ENCODE data around the gene NUDT5. TPM values are rescaled to one million over a fixed set of nuclear protein-coding genes. Genes with fewer than 3 reads are reported as not detected.

The NUDT5 gene
- polyA plus RNA-seq, 1 of the 3 experiments (the other 2 are of a cell fraction): 61.2 TPM

DNA sequence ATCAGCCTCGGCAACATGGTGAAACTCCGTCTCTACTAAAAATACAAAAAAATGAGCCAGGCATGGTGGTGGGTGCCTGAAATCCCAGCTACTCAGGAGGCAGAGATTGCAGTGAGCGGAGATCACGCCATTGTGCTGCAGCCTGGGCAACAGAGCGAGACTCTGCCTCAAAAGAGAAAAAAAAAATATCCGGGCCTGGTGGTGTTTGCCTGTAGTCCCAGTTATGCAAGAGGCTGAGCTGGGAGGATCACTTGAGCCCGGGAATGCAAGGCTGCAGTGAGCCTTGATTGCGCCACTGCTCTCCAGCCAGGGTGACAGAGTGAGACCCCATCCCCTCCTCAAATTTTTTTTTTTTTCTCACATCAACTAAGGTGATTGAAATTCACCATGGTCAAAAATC, 43.1 kb upstream of the NUDT5 start:
- H3K36me3 ChIP-seq (replicated peaks in 1 of 2; ENCODE audit: control insufficient read depth in 1 of 2, insufficient read depth in 2 of 2, low read length in 1 of 2): peaks cover 54 to 61% of the 10 kb centered on the region in 2 experiments
- no peak overlapping the region for H3K27ac ChIP-seq (ENCODE audit: low read depth in 2 of 2, low read length in 1 of 2)
- no peak for DNase-seq
- H2AFZ ChIP-seq (ENCODE audit: low read depth): no peak overlapping the region
- H3K79me2 ChIP-seq (ENCODE audit: insufficient read depth): peaks cover 4% of the 10 kb centered on the region; the same call in 1 of the 2 replicates
- no peaks in the 10 kb centered on the region for H3K27me3 ChIP-seq (ENCODE audit: insufficient read depth)
- 82% methylated on average over 8 of the region's 8 CpGs for WGBS (ENCODE audit: low lambda C conversion rate)
- no peak overlapping the region for H3K4me2 ChIP-seq
- POLR2A ChIA-PET: no interaction called here
- no peaks in the 10 kb centered on the region for H3F3A ChIP-seq (replicated peaks; ENCODE audit: insufficient read depth)
- no peaks in the 10 kb centered on the region for H3K9me2 ChIP-seq
- no peak overlapping the region for H3K9ac ChIP-seq
- peaks cover 0 to 6% of the 10 kb centered on the region in 2 experiments; a peak in 1 of 4 replicates for H3K4me1 ChIP-seq (ENCODE audit: control insufficient read depth in 1 of 2, insufficient read depth in 2 of 2, low read depth in 1 of 2, low read length in 1 of 2)
- H3K9me3 ChIP-seq: no peaks in the 10 kb centered on the region
- TF ChIP-seq EP300 (IDR thresholded peaks at IDR 0.05; ENCODE audit: borderline replicate concordance in 1 of 2, low read depth in 1 of 2, low read length in 1 of 2): no peak
- no peak for TF ChIP-seq MXI1 (IDR thresholded peaks at IDR 0.05; ENCODE audit: low read depth, low read length)
- TF ChIP-seq, protein P1, sequence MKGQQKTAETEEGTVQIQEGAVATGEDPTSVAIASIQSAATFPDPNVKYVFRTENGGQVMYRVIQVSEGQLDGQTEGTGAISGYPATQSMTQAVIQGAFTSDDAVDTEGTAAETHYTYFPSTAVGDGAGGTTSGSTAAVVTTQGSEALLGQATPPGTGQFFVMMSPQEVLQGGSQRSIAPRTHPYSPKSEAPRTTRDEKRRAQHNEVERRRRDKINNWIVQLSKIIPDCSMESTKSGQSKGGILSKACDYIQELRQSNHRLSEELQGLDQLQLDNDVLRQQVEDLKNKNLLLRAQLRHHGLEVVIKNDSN (IDR thresholded peaks at IDR 0.05; ENCODE audit: borderline replicate concordance, low read depth): no peak
- no peak for TF ChIP-seq FOXJ3 (CRISPR knock-in tag; IDR thresholded peaks at IDR 0.05)
- TF ChIP-seq TAF1 (IDR thresholded peaks at IDR 0.05; ENCODE audit: borderline replicate concordance, low read depth, low read length): no peak
- TF ChIP-seq, protein P2, sequence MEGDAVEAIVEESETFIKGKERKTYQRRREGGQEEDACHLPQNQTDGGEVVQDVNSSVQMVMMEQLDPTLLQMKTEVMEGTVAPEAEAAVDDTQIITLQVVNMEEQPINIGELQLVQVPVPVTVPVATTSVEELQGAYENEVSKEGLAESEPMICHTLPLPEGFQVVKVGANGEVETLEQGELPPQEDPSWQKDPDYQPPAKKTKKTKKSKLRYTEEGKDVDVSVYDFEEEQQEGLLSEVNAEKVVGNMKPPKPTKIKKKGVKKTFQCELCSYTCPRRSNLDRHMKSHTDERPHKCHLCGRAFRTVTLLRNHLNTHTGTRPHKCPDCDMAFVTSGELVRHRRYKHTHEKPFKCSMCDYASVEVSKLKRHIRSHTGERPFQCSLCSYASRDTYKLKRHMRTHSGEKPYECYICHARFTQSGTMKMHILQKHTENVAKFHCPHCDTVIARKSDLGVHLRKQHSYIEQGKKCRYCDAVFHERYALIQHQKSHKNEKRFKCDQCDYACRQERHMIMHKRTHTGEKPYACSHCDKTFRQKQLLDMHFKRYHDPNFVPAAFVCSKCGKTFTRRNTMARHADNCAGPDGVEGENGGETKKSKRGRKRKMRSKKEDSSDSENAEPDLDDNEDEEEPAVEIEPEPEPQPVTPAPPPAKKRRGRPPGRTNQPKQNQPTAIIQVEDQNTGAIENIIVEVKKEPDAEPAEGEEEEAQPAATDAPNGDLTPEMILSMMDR (IDR thresholded peaks at IDR 0.05): no peak
- TF ChIP-seq MEF2A (IDR thresholded peaks at IDR 0.05; ENCODE audit: borderline replicate concordance, low read depth): no peak
- no peak for TF ChIP-seq SMC3 (IDR thresholded peaks at IDR 0.05; ENCODE audit: low read depth, low read length)
- TF ChIP-seq, protein P3, sequence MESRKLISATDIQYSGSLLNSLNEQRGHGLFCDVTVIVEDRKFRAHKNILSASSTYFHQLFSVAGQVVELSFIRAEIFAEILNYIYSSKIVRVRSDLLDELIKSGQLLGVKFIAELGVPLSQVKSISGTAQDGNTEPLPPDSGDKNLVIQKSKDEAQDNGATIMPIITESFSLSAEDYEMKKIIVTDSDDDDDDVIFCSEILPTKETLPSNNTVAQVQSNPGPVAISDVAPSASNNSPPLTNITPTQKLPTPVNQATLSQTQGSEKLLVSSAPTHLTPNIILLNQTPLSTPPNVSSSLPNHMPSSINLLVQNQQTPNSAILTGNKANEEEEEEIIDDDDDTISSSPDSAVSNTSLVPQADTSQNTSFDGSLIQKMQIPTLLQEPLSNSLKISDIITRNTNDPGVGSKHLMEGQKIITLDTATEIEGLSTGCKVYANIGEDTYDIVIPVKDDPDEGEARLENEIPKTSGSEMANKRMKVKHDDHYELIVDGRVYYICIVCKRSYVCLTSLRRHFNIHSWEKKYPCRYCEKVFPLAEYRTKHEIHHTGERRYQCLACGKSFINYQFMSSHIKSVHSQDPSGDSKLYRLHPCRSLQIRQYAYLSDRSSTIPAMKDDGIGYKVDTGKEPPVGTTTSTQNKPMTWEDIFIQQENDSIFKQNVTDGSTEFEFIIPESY (IDR thresholded peaks at IDR 0.05; ENCODE audit: borderline replicate concordance, low read depth): no peak
- TF ChIP-seq FOXM1 (IDR thresholded peaks at IDR 0.05; ENCODE audit: low read depth): no peak
- no peak for TF ChIP-seq GABPA (IDR thresholded peaks at IDR 0.05; ENCODE audit: low read depth)
- TF ChIP-seq RFX5 (IDR thresholded peaks at IDR 0.05; ENCODE audit: low read length): no peak
- no peak for TF ChIP-seq JUND (IDR thresholded peaks at IDR 0.05)
- TF ChIP-seq YY1 (IDR thresholded peaks at IDR 0.05; ENCODE audit: low read depth): no peak
- TF ChIP-seq, protein P4, sequence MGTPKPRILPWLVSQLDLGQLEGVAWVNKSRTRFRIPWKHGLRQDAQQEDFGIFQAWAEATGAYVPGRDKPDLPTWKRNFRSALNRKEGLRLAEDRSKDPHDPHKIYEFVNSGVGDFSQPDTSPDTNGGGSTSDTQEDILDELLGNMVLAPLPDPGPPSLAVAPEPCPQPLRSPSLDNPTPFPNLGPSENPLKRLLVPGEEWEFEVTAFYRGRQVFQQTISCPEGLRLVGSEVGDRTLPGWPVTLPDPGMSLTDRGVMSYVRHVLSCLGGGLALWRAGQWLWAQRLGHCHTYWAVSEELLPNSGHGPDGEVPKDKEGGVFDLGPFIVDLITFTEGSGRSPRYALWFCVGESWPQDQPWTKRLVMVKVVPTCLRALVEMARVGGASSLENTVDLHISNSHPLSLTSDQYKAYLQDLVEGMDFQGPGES (IDR thresholded peaks at IDR 0.05; ENCODE audit: low read depth, low read length): no peak
- TF ChIP-seq FOSL2 (IDR thresholded peaks at IDR 0.05; ENCODE audit: borderline replicate concordance, low read depth): no peak
- TF ChIP-seq NRF1 (IDR thresholded peaks at IDR 0.05; ENCODE audit: low read depth, low read length): no peak
- TF ChIP-seq, protein P5, sequence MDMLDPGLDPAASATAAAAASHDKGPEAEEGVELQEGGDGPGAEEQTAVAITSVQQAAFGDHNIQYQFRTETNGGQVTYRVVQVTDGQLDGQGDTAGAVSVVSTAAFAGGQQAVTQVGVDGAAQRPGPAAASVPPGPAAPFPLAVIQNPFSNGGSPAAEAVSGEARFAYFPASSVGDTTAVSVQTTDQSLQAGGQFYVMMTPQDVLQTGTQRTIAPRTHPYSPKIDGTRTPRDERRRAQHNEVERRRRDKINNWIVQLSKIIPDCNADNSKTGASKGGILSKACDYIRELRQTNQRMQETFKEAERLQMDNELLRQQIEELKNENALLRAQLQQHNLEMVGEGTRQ (IDR thresholded peaks at IDR 0.05; ENCODE audit: borderline replicate concordance, low read depth, low read length): no peak
- no peak for TF ChIP-seq POLR2AphosphoS5 (IDR thresholded peaks at IDR 0.05; ENCODE audit: low read depth, low read length)
- TF ChIP-seq EZH2phosphoT487 (IDR thresholded peaks at IDR 0.05; ENCODE audit: borderline replicate concordance, low read depth): no peak
- H4K20me1 ChIP-seq (ENCODE audit: insufficient read depth): 0 out of 2 replicates have a peak, but pooled peaks cover 3% of the 10 kb centered on the region
- no peak overlapping the region for H3K4me3 ChIP-seq (ENCODE audit: low read depth in 2 of 2, low read length in 1 of 2)
- CTCF ChIA-PET: interaction anchor here (1.4 to 1.5 kb wide), 2 partner anchors 15 to 663 kb away, joined by 3 read pairs; no protein-coding TSS in a partner anchor
